SK-N-MC (cell line): Measurements from ENCODE around the gene ULK3.

Experiments used
- DNase-seq: peaks from one replicate; pipeline ENCODE4 v3.0.0-alpha.2; 2011; ENCODE audit warnings: low read depth, low spot score
- H3K27ac ChIP-seq: fragments of 200-600 bp; sonication (generic); 2 replicates; pipeline ENCODE4 v1.5.1; 2016; ENCODE audit warnings: mixed run types
- H3K36me3 ChIP-seq: fragments of 200-600 bp; sonication (generic); 2 replicates; pipeline ENCODE4 v1.6.1; 2017; ENCODE audit warnings: antibody characterized with exemption, low read length, mixed read lengths; ENCODE audit not compliant: insufficient read depth
- H3K4me3 ChIP-seq: fragments of 200-600 bp; sonication (generic); 2 replicates; pipeline ENCODE4 v1.5.1; 2016
- H3K9ac ChIP-seq: fragments of 200-600 bp; sonication (generic); 2 replicates; pipeline ENCODE4 v1.8.0; 2017; ENCODE audit warnings: mixed run types, mixed read lengths; ENCODE audit not compliant: insufficient read length
- H3K9me3 ChIP-seq: fragments of 200-600 bp; sonication (generic); 2 replicates; pipeline ENCODE4 v1.6.1; 2017; ENCODE audit warnings: low read depth, mild to moderate bottlenecking, antibody characterized with exemption, low read length, moderate library complexity, mixed read lengths
- EZH2 ChIP-seq: fragments of 200-600 bp; sonication (generic); IDR thresholded peaks from one replicate; pipeline ENCODE4 v1.6.1; 2017; ENCODE audit warnings: antibody characterized with exemption
- FOXP2 ChIP-seq: optimal IDR thresholded peaks from 2 replicates; pipeline ENCODE3; 2011; ENCODE audit warnings: mild to moderate bottlenecking, moderate library complexity; ENCODE audit not compliant: insufficient read depth; ENCODE audit errors: extremely low read length, control extremely low read depth
- POLR2AphosphoS5 ChIP-seq: IDR thresholded peaks from 2 replicates; pipeline ENCODE4 v1.6.1; 2012; ENCODE audit warnings: mild to moderate bottlenecking, low read depth, low read length, borderline replicate concordance

Gene ULK3

DNA sequence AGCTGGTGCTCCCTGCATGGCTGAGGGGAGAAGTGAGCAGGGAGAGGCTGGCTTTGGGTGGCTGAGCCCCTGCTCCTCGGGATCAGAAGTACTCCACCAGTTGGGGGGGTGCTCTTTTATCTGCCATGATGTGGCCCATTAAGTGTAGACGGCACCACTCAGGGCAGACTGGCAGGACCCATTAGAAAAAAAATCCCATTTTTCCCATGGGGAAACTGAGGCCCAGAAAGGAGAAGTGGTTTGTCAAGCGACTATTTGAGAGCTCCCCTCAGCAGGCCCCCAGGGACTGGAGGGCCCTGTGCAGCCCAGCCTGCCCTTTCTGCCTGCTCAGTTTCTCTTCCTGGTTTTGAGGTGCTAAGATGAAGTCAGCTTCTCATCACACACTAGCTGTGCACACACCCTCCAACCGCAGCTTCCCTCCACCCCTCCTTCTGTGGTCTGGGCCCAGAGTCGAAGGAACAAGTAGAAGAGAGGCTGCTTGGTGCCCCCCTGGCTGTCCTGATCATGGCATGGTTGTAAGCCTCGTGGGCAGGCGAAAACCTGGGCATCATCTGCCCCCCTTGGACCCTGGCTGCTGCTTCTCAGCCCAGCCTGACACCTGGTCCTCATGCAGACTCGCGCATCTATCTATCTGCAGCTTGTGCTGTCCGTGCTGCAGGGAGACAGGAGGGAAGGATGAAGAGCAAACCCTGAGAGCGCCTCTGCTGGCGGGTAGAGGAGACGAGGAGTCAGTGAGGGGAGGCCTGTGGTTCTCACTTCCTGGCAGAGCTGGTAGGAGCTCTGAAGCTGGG is 55.5 kb downstream of the ULK3 start:
- no peak for DNase-seq
- Histone ChIP-seq H3K4me3 (no peak overlapping the region), H3K36me3 (no peaks in the 10 kb centered on the region), H3K9ac (no peak overlapping the region), H3K27ac (peak overlapping the region; percentile 26; the same call in 1 of the 2 replicates), H3K9me3 (no peaks in the 10 kb centered on the region)
- TF ChIP-seq EZH2: no peak
- no peak for TF ChIP-seq POLR2AphosphoS5
- TF ChIP-seq FOXP2: no peak

DNA sequence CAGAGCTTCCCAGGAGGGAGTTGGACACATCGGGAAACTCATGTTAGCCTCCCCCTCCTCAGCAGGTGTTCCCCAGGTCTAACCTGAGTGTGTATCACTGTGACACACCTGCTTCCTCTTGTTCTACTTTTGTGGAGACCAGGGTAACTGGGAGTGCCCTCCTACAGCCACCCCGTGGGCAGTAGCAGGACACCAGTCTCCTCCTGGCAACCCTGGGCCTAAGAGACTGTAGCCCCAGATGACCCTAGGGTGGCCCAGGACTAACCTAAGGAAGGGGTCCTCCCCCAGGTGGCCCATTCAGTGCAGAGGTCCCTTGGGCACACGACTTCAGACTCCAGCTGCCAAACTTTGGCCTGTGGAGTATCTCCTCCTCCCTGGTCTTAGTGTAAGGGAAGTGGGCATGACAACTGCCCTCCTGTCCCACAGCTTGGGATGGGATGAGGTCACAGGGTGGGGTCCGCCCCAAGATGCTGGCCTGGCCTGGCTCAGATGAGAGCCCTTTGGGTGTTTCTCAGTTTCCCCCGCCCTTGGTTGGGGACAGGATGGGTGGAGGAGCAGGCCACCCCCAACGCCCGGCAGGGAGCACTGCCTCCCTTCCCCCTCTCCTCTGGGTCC is 56.3 kb downstream of the ULK3 start:
- no peak for DNase-seq
- Histone ChIP-seq H3K36me3 (no peaks in the 10 kb centered on the region), H3K27ac (no peak overlapping the region), H3K4me3 (no peak overlapping the region), H3K9me3 (no peaks in the 10 kb centered on the region), H3K9ac (no peak overlapping the region)
- TF ChIP-seq POLR2AphosphoS5: no peak
- no peak for TF ChIP-seq EZH2
- no peak for TF ChIP-seq FOXP2
